Prostate gland (tissue), 2 donors: ENCODE data around the gene PANK2. TPM values are rescaled to one million over a fixed set of nuclear protein-coding genes. Genes with fewer than 3 reads are reported as not detected.

ENCODE experiments used
- DNase-seq: peaks from one replicate; pipeline ENCODE4 v3.0.0-alpha.2; 2019; ENCODE audit warnings: low spot score
- H3K27ac ChIP-seq, 2 donors: fragments of 200-600 bp; sonication (generic); 2 replicates each; pipeline ENCODE4 v1.5.1; 2017 to 2019
- H3K27me3 ChIP-seq: fragments of 200-600 bp; sonication (generic); replicated peaks from 2 replicates; pipeline ENCODE4 v1.5.1; 2019; ENCODE audit not compliant: insufficient read depth
- H3K36me3 ChIP-seq, 2 donors: fragments of 200-600 bp; sonication (generic); 1 replicate in 1 of 2; 2 replicates in 1 of 2; pipeline versions ENCODE4 v1.5.1 to v1.8.1; 2017 to 2019
- H3K4me1 ChIP-seq: fragments of 200-600 bp; sonication (generic); replicated peaks from 2 replicates; pipeline ENCODE4 v1.5.1; 2019
- H3K4me3 ChIP-seq, 2 donors: fragments of 200-600 bp; sonication (generic); 2 replicates each; pipeline ENCODE4 v1.5.1; 2017 to 2019
- H3K9me3 ChIP-seq: fragments of 200-600 bp; sonication (generic); 2 replicates; pipeline ENCODE4 v1.5.1; 2017
- CTCF ChIP-seq, 4 experiments: fragments of 200-600 bp in 2 of 4; fragments of 450-650 bp in 2 of 4; sonication (generic) in 2 of 4; IDR thresholded peaks; 1 replicate in 3 of 4; 2 replicates in 1 of 4; pipeline ENCODE4 v1.5.1; 2016 to 2019; ENCODE audit warnings: antibody characterized with exemption in 4 of 4, mild to moderate bottlenecking in 2 of 4, moderate library complexity in 2 of 4
- POLR2A ChIP-seq: fragments of 450-650 bp; IDR thresholded peaks from one replicate; pipeline ENCODE4 v1.6.1; 2016; ENCODE audit warnings: antibody characterized with exemption, mild to moderate bottlenecking
- POLR2AphosphoS5 ChIP-seq: sonication (generic); formaldehyde crosslinking; IDR thresholded peaks from one replicate; pipeline ENCODE4 v1.6.1; 2017; ENCODE audit warnings: antibody characterized with exemption
- WGBS: methylation state at CpG from one replicate; pipeline ENCODE4 v1.1.5; 2018; 5-methylcytosine and 5-hydroxymethylcytosine counted together
- intact Hi-C: fragments of 100-400 bp; cut with DNase I; formaldehyde crosslinking; loops from one replicate; pipeline ENCODE4 v1.14.2; 2022
- total RNA-seq, 2 donors: library from RNA; depleted of rRNA; stranded (reverse); fragments of >200 nt; gene quantifications; one replicate each; pipeline ENCODE4 v1.1.0, GENCODE V29; 2016

Gene PANK2
- total RNA-seq, 2 donors from 2014 or later, result 49.7 to 53.9 TPM

GRCh38 chr20:3930265-3931206, 41.3 kb downstream of the PANK2 start:
- TF ChIP-seq CTCF (IDR thresholded peaks at IDR 0.05) (no peak), POLR2AphosphoS5 (no peak), POLR2A (no peak)
- H3K27ac ChIP-seq, result no peak overlapping the region
- no peak for DNase-seq
- no peak overlapping the region for H3K4me3 ChIP-seq
- no peaks in the 10 kb centered on the region for H3K27me3 ChIP-seq
- intact Hi-C loops, result loop anchor here (5.0 kb wide), 2 partner anchors 43 to 82 kb away; partner anchors contain the start of gene PANK2
- no peaks in the 10 kb centered on the region for H3K9me3 ChIP-seq
- H3K36me3 ChIP-seq, result peaks cover 0 to 3% of the 10 kb centered on the region in 2 donors
- 66% methylated on average over 6 of the region's 6 CpGs for WGBS
- H3K4me1 ChIP-seq, result no peaks in the 10 kb centered on the region

GRCh38 chr20:3931664-3932063, 42.5 kb downstream of the PANK2 start:
- Histone ChIP-seq H3K4me1 (no peaks in the 10 kb centered on the region), H3K9me3 (no peaks in the 10 kb centered on the region), H3K4me3 (no peak overlapping the region), H3K36me3 (peaks cover 0 to 3% of the 10 kb centered on the region in 2 donors), H3K27ac (peak overlapping the region in 1 of 2 donors; percentile 69), H3K27me3 (no peaks in the 10 kb centered on the region)
- WGBS, result 48% methylated on average over 3 of the region's 3 CpGs
- TF ChIP-seq POLR2AphosphoS5 (no peak), CTCF (IDR thresholded peaks at IDR 0.05) (no peak), POLR2A (no peak)
- DNase-seq, result no peak
- intact Hi-C loops, result loop anchor here (5.0 kb wide), 2 partner anchors 44 to 81 kb away; partner anchors contain the start of gene PANK2

- H3K9me3 ChIP-seq, result no peaks in the 10 kb centered on the region
- H3K4me1 ChIP-seq, result no peaks in the 10 kb centered on the region
- H3K27ac ChIP-seq, result peak overlapping the region; percentile 23 to 69
- no peaks in the 10 kb centered on the region for H3K27me3 ChIP-seq
- intact Hi-C loops, result loop anchor here (5.0 kb wide), 2 partner anchors 45 to 80 kb away; partner anchors contain the start of gene PANK2
- DNase-seq, result no peak
- peaks cover 0 to 1% of the 10 kb centered on the region in 2 donors for H3K36me3 ChIP-seq
- 45% methylated on average over 4 of the region's 4 CpGs for WGBS
- no peak for TF ChIP-seq CTCF (IDR thresholded peaks at IDR 0.05)
- no peak for TF ChIP-seq POLR2AphosphoS5
- TF ChIP-seq POLR2A, result no peak
- H3K4me3 ChIP-seq, result peak overlapping the region; percentile 12 to 20
Measured at GRCh38 chr20:3932277-3932676, 43.1 kb downstream of the PANK2 start.

- Histone ChIP-seq H3K27ac (peak overlapping the region; percentile 23 to 69), H3K4me3 (peak overlapping the region; percentile 12 to 20), H3K4me1 (no peaks in the 10 kb centered on the region), H3K9me3 (no peaks in the 10 kb centered on the region), H3K36me3 (no peaks in the 10 kb centered on the region), H3K27me3 (no peaks in the 10 kb centered on the region)
- TF ChIP-seq CTCF (IDR thresholded peaks at IDR 0.05) (no peak), POLR2A (no peak), POLR2AphosphoS5 (no peak)
- intact Hi-C loops, result loop anchor here (5.0 kb wide), 2 partner anchors 45 to 80 kb away; partner anchors contain the start of gene PANK2
- WGBS, result 52% methylated on average over 6 of the region's 6 CpGs
- DNase-seq, result no peak
Measured at GRCh38 chr20:3932681-3933080, 43.5 kb downstream of the PANK2 start.
